Neural progenitor cell (in vitro differentiated cells): ENCODE measurements around the gene MAGEA2. TPM values are rescaled to one million over a fixed set of nuclear protein-coding genes. Genes with fewer than 3 reads are reported as not detected.
"Not testable (repeated sequence)": the region's sequence is repeated elsewhere in the genome, so short reads cannot be mapped to it uniquely, and the experiment has no call there.

Experiments used
- DNase-seq: peaks from one replicate; pipeline ENCODE4 v3.0.0-alpha.2; 2016; ENCODE audit warnings: low spot score
- H2AFZ ChIP-seq: fragments of 200-600 bp; sonication (generic); replicated peaks from 2 replicates; pipeline ENCODE4 v1.6.1; 2016; ENCODE audit warnings: antibody characterized with exemption
- H3F3A ChIP-seq: fragments of 200-600 bp; sonication (generic); 2 replicates; pipeline ENCODE4 v1.6.1; 2016; ENCODE audit warnings: antibody characterized with exemption, low read depth
- H3K27ac ChIP-seq: fragments of 200-600 bp; sonication (generic); 2 replicates; pipeline ENCODE4 v1.5.1; 2016; ENCODE audit warnings: mild to moderate bottlenecking
- H3K27me3 ChIP-seq: fragments of 200-600 bp; sonication (generic); 2 replicates; pipeline ENCODE4 v1.6.1; 2016; ENCODE audit warnings: mild to moderate bottlenecking, moderate library complexity
- H3K36me3 ChIP-seq: fragments of 200-600 bp; sonication (generic); 2 replicates; pipeline ENCODE4 v1.5.1; 2016
- H3K4me1 ChIP-seq: fragments of 200-600 bp; sonication (generic); 2 replicates; pipeline ENCODE4 v1.6.1; 2016; ENCODE audit warnings: mixed run types
- H3K4me2 ChIP-seq: fragments of 200-600 bp; sonication (generic); 2 replicates; pipeline ENCODE4 v1.6.1; 2016
- H3K4me3 ChIP-seq: fragments of 200-600 bp; sonication (generic); 2 replicates; pipeline ENCODE4 v1.5.1; 2016
- H3K79me2 ChIP-seq: fragments of 200-600 bp; sonication (generic); 2 replicates; pipeline ENCODE4 v1.6.1; 2016; ENCODE audit warnings: low read depth
- H3K9ac ChIP-seq: fragments of 200-600 bp; sonication (generic); 2 replicates; pipeline ENCODE4 v1.6.1; 2016
- H3K9me3 ChIP-seq: fragments of 200-600 bp; sonication (generic); 2 replicates; pipeline ENCODE4 v1.5.1; 2016; ENCODE audit warnings: low read depth
- H4K20me1 ChIP-seq: fragments of 200-600 bp; sonication (generic); 2 replicates; pipeline ENCODE4 v1.6.1; 2016; ENCODE audit warnings: low read depth
- H3K27ac Mint-ChIP-seq: 3 replicates; pipeline ENCODE4 v1.8.0; 2021; ENCODE audit warnings: mixed read lengths
- H3K27me3 Mint-ChIP-seq: 2 replicates; pipeline ENCODE4 v1.8.0; 2022; ENCODE audit warnings: low read depth, mild to moderate bottlenecking, inconsistent platforms, moderate library complexity, mixed read lengths; ENCODE audit not compliant: insufficient read depth
- H3K36me3 Mint-ChIP-seq: 3 replicates; pipeline ENCODE4 v1.8.0; 2021; ENCODE audit warnings: mixed read lengths
- H3K4me1 Mint-ChIP-seq: 3 replicates; pipeline ENCODE4 v1.8.0; 2021; ENCODE audit warnings: mixed read lengths
- H3K4me3 Mint-ChIP-seq: 3 replicates; pipeline ENCODE4 v1.8.0; 2021; ENCODE audit warnings: mild to moderate bottlenecking, moderate library complexity, mixed read lengths
- H3K9me3 Mint-ChIP-seq: 3 replicates; pipeline ENCODE4 v1.8.0; 2020; ENCODE audit warnings: mixed read lengths
- EZH2phosphoT487 ChIP-seq: fragments of 200-600 bp; sonication (generic); IDR thresholded peaks from 2 replicates; pipeline ENCODE4 v1.6.1; 2017; ENCODE audit warnings: antibody characterized with exemption
- total RNA-seq: library from RNA; depleted of rRNA; stranded (reverse); fragments of >200 nt; gene quantifications from 2 replicates; pipeline ENCODE4 v1.2.3, GENCODE V29; 2015; ENCODE audit warnings: low replicate concordance

The MAGEA2 gene
- not detected in 2 replicates for total RNA-seq

- not testable (repeated sequence) for H3K9me3 Mint-ChIP-seq, H3K27me3 ChIP-seq, H2AFZ ChIP-seq, H3K4me1 Mint-ChIP-seq, H3K4me2 ChIP-seq, DNase-seq, H3F3A ChIP-seq, H3K36me3 ChIP-seq, H3K79me2 ChIP-seq, H3K27ac ChIP-seq, H3K4me3 Mint-ChIP-seq, H4K20me1 ChIP-seq, H3K4me1 ChIP-seq, H3K9ac ChIP-seq, H3K27ac Mint-ChIP-seq, H3K27me3 Mint-ChIP-seq, H3K4me3 ChIP-seq, H3K9me3 ChIP-seq, H3K36me3 Mint-ChIP-seq
These were observed at the start of gene MAGEA2 for GRCh38 chrX:152753686-152754650. TSS of gene MAGEA2 (minus strand) at chrX:152753842. CDS start at chrX:152751363, 2,479 bp downstream.

DNA sequence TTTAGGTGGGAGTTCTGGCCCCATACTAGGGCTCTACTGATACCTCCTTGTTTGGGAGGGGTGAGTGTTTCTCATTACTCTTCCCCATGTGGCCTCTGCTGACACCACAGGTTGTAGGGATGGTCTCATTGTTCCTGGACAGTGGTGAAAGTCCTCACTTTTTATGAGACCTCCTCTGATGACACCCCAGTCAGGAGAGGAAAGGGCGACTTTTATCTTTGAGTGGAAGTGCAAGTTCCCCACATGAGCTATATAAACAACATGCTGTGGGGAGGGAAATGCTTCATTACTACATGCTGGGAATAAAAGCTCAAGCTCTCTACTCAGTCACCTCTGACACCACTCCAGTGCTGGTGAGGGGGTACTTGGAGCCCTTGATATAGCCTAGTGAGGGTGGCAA lies 45.3 kb upstream of the MAGEA2 start:
- no peaks in the 10 kb centered on the region for H3F3A ChIP-seq
- H2AFZ ChIP-seq: no peak overlapping the region
- no peak for TF ChIP-seq EZH2phosphoT487
- no peaks in the 10 kb centered on the region for H3K27me3 ChIP-seq
- no peak for DNase-seq
- no peaks in the 10 kb centered on the region for H3K36me3 Mint-ChIP-seq
- no peak overlapping the region for H3K27ac Mint-ChIP-seq
- H3K9me3 Mint-ChIP-seq: no peaks in the 10 kb centered on the region
- H3K9ac ChIP-seq: no peak overlapping the region
- H3K79me2 ChIP-seq: no peaks in the 10 kb centered on the region
- H3K4me2 ChIP-seq: no peak overlapping the region
- H3K4me3 Mint-ChIP-seq: no peak overlapping the region
- no peaks in the 10 kb centered on the region for H3K36me3 ChIP-seq
- H3K4me1 Mint-ChIP-seq: no peaks in the 10 kb centered on the region
- no peaks in the 10 kb centered on the region for H4K20me1 ChIP-seq
- no peaks in the 10 kb centered on the region for H3K4me1 ChIP-seq
- no peaks in the 10 kb centered on the region for H3K9me3 ChIP-seq
- H3K4me3 ChIP-seq: no peak overlapping the region
- no peak overlapping the region for H3K27ac ChIP-seq
- no peaks in the 10 kb centered on the region for H3K27me3 Mint-ChIP-seq

DNA sequence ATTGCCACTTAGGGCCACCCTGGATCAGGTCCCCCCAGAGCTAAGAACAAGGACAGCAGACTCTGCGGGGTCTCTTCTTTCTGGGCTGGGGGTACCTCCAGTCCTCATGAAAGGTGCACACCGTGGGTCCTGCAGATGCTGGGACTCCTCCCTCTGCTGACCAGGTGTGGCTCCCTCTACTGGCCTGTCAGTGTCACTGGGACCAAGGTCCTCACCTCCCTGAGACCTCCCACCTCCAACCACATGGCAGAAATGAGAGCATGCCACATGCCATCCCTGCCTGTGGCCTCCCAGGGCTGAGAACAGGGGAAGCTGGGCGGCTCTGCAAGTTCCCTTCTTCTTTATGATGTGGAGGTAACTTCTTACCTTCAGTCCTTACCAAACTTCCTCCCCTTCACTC lies 33.4 kb upstream of the MAGEA2 start:
- H3K9ac ChIP-seq, H4K20me1 ChIP-seq, H3K4me1 Mint-ChIP-seq, DNase-seq, H3K27ac Mint-ChIP-seq, H3K4me2 ChIP-seq, H3K4me3 ChIP-seq, H3K27ac ChIP-seq, H3F3A ChIP-seq, H3K4me1 ChIP-seq, H3K36me3 Mint-ChIP-seq, H3K79me2 ChIP-seq, H3K27me3 ChIP-seq, H3K27me3 Mint-ChIP-seq, H2AFZ ChIP-seq, H3K9me3 ChIP-seq, H3K36me3 ChIP-seq, H3K9me3 Mint-ChIP-seq, H3K4me3 Mint-ChIP-seq: not testable (repeated sequence)

DNA sequence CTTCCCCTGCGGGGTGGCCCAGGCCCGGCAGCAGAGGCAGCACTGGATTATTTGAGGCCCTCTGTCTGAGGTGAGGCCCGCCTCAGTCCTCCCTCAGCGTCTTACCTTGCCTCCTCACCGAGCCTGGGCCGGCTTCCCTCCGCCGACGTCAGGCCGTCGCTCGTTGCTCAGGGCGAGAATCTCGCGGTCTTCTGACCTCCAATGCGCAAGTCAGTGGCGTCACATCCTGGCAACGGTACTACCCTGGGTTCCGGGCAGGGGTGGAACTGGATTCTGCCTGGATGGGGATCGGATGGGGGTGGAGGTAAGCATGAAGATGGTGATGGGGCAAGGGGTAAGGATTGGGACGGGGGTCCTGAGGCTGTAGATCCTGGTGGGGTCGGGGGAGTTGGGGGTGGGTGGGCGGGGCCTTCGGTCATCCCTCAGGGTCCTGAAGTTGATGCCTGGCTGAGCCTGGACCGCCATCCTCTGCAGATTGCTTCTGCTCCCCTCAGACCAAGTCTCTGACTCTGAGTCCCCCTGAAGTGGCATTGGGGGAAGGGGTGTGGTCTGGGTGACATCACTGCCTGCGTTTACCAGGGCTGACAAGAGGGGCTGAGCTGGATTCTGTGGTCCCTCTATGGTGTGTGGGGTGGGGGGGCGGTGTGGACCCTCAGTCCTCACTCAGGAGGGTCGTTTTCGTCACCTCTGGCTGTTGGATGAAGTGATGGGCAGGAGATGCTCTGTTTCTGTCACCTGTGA lies 16.1 kb upstream of the MAGEA2 start, which contains the start of gene MAGEA6:
MAGEA6 (minus strand) TSS at position 141 of the 741 bp plus-strand sequence. CDS start 2,039 bp downstream, outside the sequence.
- H3K4me1 Mint-ChIP-seq, H3K27ac ChIP-seq, H4K20me1 ChIP-seq, H3K4me2 ChIP-seq, H3K79me2 ChIP-seq, H3K27me3 ChIP-seq, H3K9me3 Mint-ChIP-seq, DNase-seq, H3K27me3 Mint-ChIP-seq, H3K9me3 ChIP-seq, H2AFZ ChIP-seq, H3K4me1 ChIP-seq, H3K36me3 ChIP-seq, H3K27ac Mint-ChIP-seq, H3K9ac ChIP-seq, H3K4me3 Mint-ChIP-seq, H3F3A ChIP-seq, H3K36me3 Mint-ChIP-seq, H3K4me3 ChIP-seq: not testable (repeated sequence)

DNA sequence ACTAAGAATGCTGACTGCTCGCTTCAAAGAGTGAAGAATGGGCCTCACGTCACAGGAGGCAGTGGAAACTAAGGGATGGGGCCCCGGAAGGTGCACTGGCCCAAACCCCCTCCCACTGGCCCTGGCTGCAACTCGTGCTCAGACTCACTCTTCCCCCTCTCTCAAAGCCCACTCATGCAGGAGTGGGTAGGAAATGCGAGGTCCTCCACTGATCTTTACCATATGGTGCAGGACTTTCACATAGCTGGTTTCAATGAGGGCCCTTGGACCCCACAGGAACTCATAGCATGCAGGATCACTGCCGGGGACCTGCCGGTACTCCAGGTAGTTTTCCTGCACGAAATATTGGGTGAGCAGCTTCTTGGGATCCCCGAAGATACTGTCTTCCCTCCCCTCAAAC lies 12.9 kb upstream of the MAGEA2 start:
- not testable (repeated sequence) for H3K4me1 Mint-ChIP-seq, H3K27ac ChIP-seq, H3K9ac ChIP-seq, H3K36me3 Mint-ChIP-seq, H3K79me2 ChIP-seq, H3K4me2 ChIP-seq, H3K4me1 ChIP-seq, H3K36me3 ChIP-seq, H3K27ac Mint-ChIP-seq, H2AFZ ChIP-seq, H3F3A ChIP-seq, H3K27me3 Mint-ChIP-seq, H3K9me3 Mint-ChIP-seq, H4K20me1 ChIP-seq, H3K27me3 ChIP-seq, H3K4me3 ChIP-seq, H3K9me3 ChIP-seq, DNase-seq, H3K4me3 Mint-ChIP-seq

- not testable (repeated sequence) for H3K4me1 Mint-ChIP-seq, H3K27ac ChIP-seq, H3K9me3 Mint-ChIP-seq, H2AFZ ChIP-seq, H3K4me2 ChIP-seq, H3K27me3 ChIP-seq, DNase-seq, H3K27me3 Mint-ChIP-seq, H3K79me2 ChIP-seq, H3K4me1 ChIP-seq, H4K20me1 ChIP-seq, H3K9me3 ChIP-seq, H3F3A ChIP-seq, H3K9ac ChIP-seq, H3K36me3 ChIP-seq, H3K4me3 Mint-ChIP-seq, H3K4me3 ChIP-seq, H3K27ac Mint-ChIP-seq, H3K36me3 Mint-ChIP-seq
These were observed 7.9 kb upstream of the MAGEA2 start for GRCh38 chrX:152761582-152761981.

- not testable (repeated sequence) for H3K9me3 Mint-ChIP-seq, H3K9me3 ChIP-seq, H3F3A ChIP-seq, DNase-seq, H3K4me1 Mint-ChIP-seq, H2AFZ ChIP-seq, H3K27me3 ChIP-seq, H3K9ac ChIP-seq, H3K36me3 Mint-ChIP-seq, H3K27ac ChIP-seq, H3K4me3 Mint-ChIP-seq, H4K20me1 ChIP-seq, H3K4me3 ChIP-seq, H3K4me2 ChIP-seq, H3K27ac Mint-ChIP-seq, H3K79me2 ChIP-seq, H3K4me1 ChIP-seq, H3K27me3 Mint-ChIP-seq, H3K36me3 ChIP-seq
These were observed 5.9 kb upstream of the MAGEA2 start for GRCh38 chrX:152759544-152759943.
